Left renal pelvis (tissue), 4 donors: ENCODE data around the gene OR10J5. TPM values are rescaled to one million over a fixed set of nuclear protein-coding genes. Genes with fewer than 3 reads are reported as not detected.

Experiments used
- DNase-seq, 4 donors: peaks; one replicate each; pipeline ENCODE4 v3.0.0-alpha.2; 2013; ENCODE audit warnings: low read depth in 4 of 4, low spot score in 3 of 4
- polyA plus RNA-seq, 4 donors: library from polyadenylated mRNA; unstranded; fragments of 120-200 nt; gene quantifications; one replicate each; pipeline ENCODE4 v1.2.1, GENCODE V29; 2013; ENCODE audit not compliant: insufficient read length in 4 of 4

OR10J5 gene
- polyA plus RNA-seq, 4 donors: not detected

DNA sequence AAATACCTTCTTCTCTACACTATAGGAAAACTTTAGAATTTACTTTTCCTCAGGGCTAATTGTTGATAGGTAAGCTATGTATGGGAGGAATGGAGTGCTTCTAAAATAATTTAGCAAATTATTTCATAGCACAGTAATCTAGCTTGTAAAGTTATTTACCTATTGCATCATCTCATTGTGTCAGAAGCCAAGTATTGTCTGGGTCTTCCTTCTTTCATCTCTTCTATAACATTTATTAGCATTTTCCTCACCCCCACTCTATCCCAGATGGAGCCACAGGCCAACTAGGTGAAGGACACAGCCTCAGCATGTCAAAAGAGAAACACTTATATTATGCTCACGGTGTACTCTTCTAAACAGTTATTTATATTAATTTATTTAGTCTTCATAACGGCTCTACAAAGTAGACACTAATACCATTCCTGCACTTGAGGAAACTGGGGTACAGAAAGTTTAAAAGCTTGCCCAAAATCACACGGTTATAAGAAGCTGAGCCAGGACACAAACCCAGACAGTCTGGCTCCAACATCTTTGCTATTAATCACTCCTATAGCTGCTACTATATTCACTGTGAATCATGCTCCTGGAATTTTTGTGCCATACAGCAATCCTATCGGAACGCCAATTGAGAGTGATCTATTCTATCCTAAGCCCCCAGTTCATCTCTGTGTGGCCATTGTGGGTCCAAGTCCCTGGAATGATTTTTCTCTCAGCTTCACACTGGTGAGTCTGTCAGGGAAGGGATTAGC lies 43.1 kb downstream of the OR10J5 start:
- no peak for DNase-seq

Other genes with a start within 250 kb of the OR10J5 start
- under 1 TPM; 0.23 to 0.82 (median 0.53) TPM for gene FCER1A, start 233.7 kb downstream of the OR10J5 start, polyA plus RNA-seq
- gene OR10J4, start 103.8 kb downstream of the OR10J5 start, polyA plus RNA-seq: not detected
- gene OR10J1, start 96.3 kb downstream of the OR10J5 start, polyA plus RNA-seq: under 1 TPM in 2 of 4 donors, not detected in 2; 0.04 to 0.08 TPM
- not detected for gene APCS, start 51.8 kb upstream of the OR10J5 start, polyA plus RNA-seq
- gene CRP, start 178.6 kb upstream of the OR10J5 start, polyA plus RNA-seq: under 1 TPM in 1 of 4 donors, not detected in 3; 0.20 TPM
- gene DUSP23, start 245.0 kb upstream of the OR10J5 start, polyA plus RNA-seq: 10 to 100 TPM; 11.2 to 31.0 (median 24.2) TPM